ENCODE data around the gene TPST1. TPM values are rescaled to one million over a fixed set of nuclear protein-coding genes. Genes with fewer than 3 reads are reported as not detected.

Gene TPST1
- total RNA-seq, 1 donor from 2014 or later, result 36.5 TPM

DNA sequence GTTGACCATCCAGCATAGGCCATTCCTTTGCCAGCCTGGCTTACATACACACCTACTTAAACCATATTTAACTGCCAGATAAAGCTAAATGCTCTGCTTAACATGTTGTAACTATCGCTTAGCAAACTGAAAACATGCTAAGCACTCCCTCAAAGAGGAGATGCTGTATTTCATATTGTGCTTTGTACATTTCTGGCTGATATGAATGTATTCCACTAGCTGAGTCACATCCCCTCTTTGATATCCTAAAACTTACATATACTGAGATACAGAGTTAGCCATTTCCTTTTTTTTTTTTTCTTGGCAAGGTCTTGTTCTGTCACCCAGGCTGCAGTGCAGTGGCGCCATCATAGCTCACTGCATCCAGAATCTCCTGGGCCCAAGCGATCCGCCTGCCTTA lies 99.4 kb downstream of the TPST1 start:
- no peak overlapping the region for H3K4me2 ChIP-seq (ENCODE audit: low read length)
- peaks cover 17% of the 10 kb centered on the region for H3K4me1 Mint-ChIP-seq (ENCODE audit: low read depth, unreplicated experiment)
- no peaks in the 10 kb centered on the region for H3K36me3 ChIP-seq (ENCODE audit: insufficient read depth, low read length)
- H3K4me1 ChIP-seq (ENCODE audit: insufficient read depth, low read length), result peaks cover 23% of the 10 kb centered on the region
- H2AFZ ChIP-seq (ENCODE audit: low read depth, low read length), result no peak overlapping the region
- FAIRE-seq (no peak), DNase-seq (ENCODE audit: low read depth) (no peak)
- H3K79me2 ChIP-seq (ENCODE audit: insufficient read depth, low read length), result peaks cover 7% of the 10 kb centered on the region
- H3K9me3 ChIP-seq (ENCODE audit: insufficient read depth, low read depth, low read length), result no peaks in the 10 kb centered on the region
- H3K27me3 ChIP-seq (ENCODE audit: insufficient read depth, low read length), result no peaks in the 10 kb centered on the region
- TF ChIP-seq, protein P1, sequence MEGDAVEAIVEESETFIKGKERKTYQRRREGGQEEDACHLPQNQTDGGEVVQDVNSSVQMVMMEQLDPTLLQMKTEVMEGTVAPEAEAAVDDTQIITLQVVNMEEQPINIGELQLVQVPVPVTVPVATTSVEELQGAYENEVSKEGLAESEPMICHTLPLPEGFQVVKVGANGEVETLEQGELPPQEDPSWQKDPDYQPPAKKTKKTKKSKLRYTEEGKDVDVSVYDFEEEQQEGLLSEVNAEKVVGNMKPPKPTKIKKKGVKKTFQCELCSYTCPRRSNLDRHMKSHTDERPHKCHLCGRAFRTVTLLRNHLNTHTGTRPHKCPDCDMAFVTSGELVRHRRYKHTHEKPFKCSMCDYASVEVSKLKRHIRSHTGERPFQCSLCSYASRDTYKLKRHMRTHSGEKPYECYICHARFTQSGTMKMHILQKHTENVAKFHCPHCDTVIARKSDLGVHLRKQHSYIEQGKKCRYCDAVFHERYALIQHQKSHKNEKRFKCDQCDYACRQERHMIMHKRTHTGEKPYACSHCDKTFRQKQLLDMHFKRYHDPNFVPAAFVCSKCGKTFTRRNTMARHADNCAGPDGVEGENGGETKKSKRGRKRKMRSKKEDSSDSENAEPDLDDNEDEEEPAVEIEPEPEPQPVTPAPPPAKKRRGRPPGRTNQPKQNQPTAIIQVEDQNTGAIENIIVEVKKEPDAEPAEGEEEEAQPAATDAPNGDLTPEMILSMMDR (IDR thresholded peaks at IDR 0.05; ENCODE audit: insufficient read depth, low read depth, low read length), result no peak
- no peak for TF ChIP-seq EZH2 (IDR thresholded peaks at IDR 0.05; ENCODE audit: insufficient read depth, low read length)
- no peak overlapping the region for H3K27ac ChIP-seq (ENCODE audit: low read depth, low read length)
- H3K36me3 Mint-ChIP-seq (ENCODE audit: low read depth, unreplicated experiment), result peaks cover 20% of the 10 kb centered on the region
- no peaks in the 10 kb centered on the region for H3K27me3 Mint-ChIP-seq (ENCODE audit: low read depth, unreplicated experiment)
- no peak overlapping the region for H3K4me3 ChIP-seq (ENCODE audit: insufficient read depth, low read depth, low read length)
- no peak overlapping the region for H3K4me3 Mint-ChIP-seq (ENCODE audit: unreplicated experiment)
- H3K9ac ChIP-seq (ENCODE audit: low read length), result no peak overlapping the region
- peaks cover 47% of the 10 kb centered on the region for H4K20me1 ChIP-seq (ENCODE audit: insufficient read depth, low read length)
- no peak overlapping the region for H3K27ac Mint-ChIP-seq (ENCODE audit: unreplicated experiment)
- peaks cover under 1% of the 10 kb centered on the region for H3K9me3 Mint-ChIP-seq (ENCODE audit: unreplicated experiment)

DNA sequence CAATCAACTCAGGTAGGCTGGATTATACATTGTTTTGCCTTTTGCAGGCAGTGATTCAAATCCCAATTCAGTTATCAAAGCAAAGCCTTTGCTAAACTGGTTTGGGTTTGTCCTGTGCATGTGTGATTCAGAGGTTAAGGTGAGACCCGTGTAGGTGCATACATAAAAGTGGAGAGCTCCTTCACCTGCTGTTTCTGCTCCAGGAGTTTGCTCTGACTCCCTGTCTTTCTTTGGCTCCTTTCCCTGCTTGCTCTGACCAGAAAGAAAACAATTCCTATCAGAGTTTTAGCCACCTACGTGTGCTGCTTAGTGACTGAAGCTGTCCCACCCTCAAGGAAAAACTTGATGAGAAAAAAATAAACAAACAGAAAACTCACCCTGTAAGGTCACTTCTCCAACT lies 101.1 kb downstream of the TPST1 start:
- TF ChIP-seq, protein P1 (IDR thresholded peaks at IDR 0.05; ENCODE audit: insufficient read depth, low read depth, low read length), result no peak
- no peak for TF ChIP-seq EZH2 (IDR thresholded peaks at IDR 0.05; ENCODE audit: insufficient read depth, low read length)
- FAIRE-seq, result no peak
- no peak overlapping the region for H3K27ac ChIP-seq (ENCODE audit: low read depth, low read length)
- H3K36me3 Mint-ChIP-seq (ENCODE audit: low read depth, unreplicated experiment), result peaks cover 13% of the 10 kb centered on the region
- peaks cover 21% of the 10 kb centered on the region for H3K4me1 Mint-ChIP-seq (ENCODE audit: low read depth, unreplicated experiment)
- H3K9me3 Mint-ChIP-seq (ENCODE audit: unreplicated experiment), result no peaks in the 10 kb centered on the region
- peaks cover 23% of the 10 kb centered on the region for H3K4me1 ChIP-seq (ENCODE audit: insufficient read depth, low read length)
- no peak overlapping the region for H3K9ac ChIP-seq (ENCODE audit: low read length)
- no peak overlapping the region for H3K4me2 ChIP-seq (ENCODE audit: low read length)
- H2AFZ ChIP-seq (ENCODE audit: low read depth, low read length), result no peak overlapping the region
- H3K4me3 Mint-ChIP-seq (ENCODE audit: unreplicated experiment), result no peak overlapping the region
- no peaks in the 10 kb centered on the region for H3K9me3 ChIP-seq (ENCODE audit: insufficient read depth, low read depth, low read length)
- H3K79me2 ChIP-seq (ENCODE audit: insufficient read depth, low read length), result peaks cover 7% of the 10 kb centered on the region
- H3K27ac Mint-ChIP-seq (ENCODE audit: unreplicated experiment), result no peak overlapping the region
- H3K4me3 ChIP-seq (ENCODE audit: insufficient read depth, low read depth, low read length), result no peak overlapping the region
- peaks cover 61% of the 10 kb centered on the region for H4K20me1 ChIP-seq (ENCODE audit: insufficient read depth, low read length)
- H3K27me3 ChIP-seq (ENCODE audit: insufficient read depth, low read length), result no peaks in the 10 kb centered on the region
- DNase-seq (ENCODE audit: low read depth), result no peak
- no peaks in the 10 kb centered on the region for H3K36me3 ChIP-seq (ENCODE audit: insufficient read depth, low read length)
- H3K27me3 Mint-ChIP-seq (ENCODE audit: low read depth, unreplicated experiment), result no peaks in the 10 kb centered on the region

DNA sequence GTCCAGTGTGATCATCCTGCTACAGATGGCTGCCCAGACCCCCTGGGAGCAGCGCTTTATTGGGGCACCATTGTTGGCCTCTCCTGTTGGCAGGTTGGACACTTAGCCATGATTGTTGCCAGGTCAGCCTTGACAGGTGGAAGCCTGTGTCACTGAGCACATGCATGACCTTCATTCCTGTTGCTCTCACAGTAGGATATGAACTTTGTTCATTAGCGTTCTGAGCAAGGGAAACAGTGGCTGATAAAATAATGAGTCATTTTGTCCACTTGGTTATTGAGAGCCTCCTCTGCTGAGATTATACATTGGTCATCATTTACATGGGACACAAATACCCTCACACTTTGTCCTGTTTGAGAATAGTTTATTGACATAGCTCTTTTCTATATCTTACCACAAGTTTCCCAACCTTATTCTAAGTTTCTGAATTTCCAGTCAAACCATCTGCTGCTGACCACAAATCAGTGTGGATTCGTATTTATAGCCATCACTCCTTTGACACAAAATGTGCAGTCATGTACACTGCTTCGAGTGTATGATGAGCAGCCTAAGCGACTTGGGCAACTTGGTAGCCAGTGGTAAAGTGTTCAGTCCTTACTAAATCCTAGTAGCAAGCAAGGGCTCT lies 102.6 kb downstream of the TPST1 start:
- H2AFZ ChIP-seq (ENCODE audit: low read depth, low read length), result no peak overlapping the region
- H3K27me3 Mint-ChIP-seq (ENCODE audit: low read depth, unreplicated experiment), result no peaks in the 10 kb centered on the region
- peaks cover 51% of the 10 kb centered on the region for H4K20me1 ChIP-seq (ENCODE audit: insufficient read depth, low read length)

More for the DNA sequence above, 102.6 kb downstream of the TPST1 start:
- TF ChIP-seq EZH2 (IDR thresholded peaks at IDR 0.05; ENCODE audit: insufficient read depth, low read length), result no peak
- TF ChIP-seq, protein P1 (IDR thresholded peaks at IDR 0.05; ENCODE audit: insufficient read depth, low read depth, low read length), result no peak
- DNase-seq (ENCODE audit: low read depth) (peak; percentile 85), FAIRE-seq (no peak)
- Mint-ChIP-seq H3K9me3 (ENCODE audit: unreplicated experiment) (no peaks in the 10 kb centered on the region), H3K4me3 (ENCODE audit: unreplicated experiment) (no peak overlapping the region), H3K36me3 (ENCODE audit: low read depth, unreplicated experiment) (peaks cover 7% of the 10 kb centered on the region), H3K4me1 (ENCODE audit: low read depth, unreplicated experiment) (peaks cover 27% of the 10 kb centered on the region), H3K27ac (ENCODE audit: unreplicated experiment) (no peak overlapping the region)
- no peaks in the 10 kb centered on the region for H3K9me3 ChIP-seq (ENCODE audit: insufficient read depth, low read depth, low read length)
- peaks cover 23% of the 10 kb centered on the region for H3K4me1 ChIP-seq (ENCODE audit: insufficient read depth, low read length)
- peak overlapping the region; percentile 51 for H3K4me2 ChIP-seq (ENCODE audit: low read length)
- H3K4me3 ChIP-seq (ENCODE audit: insufficient read depth, low read depth, low read length), result no peak overlapping the region
- no peaks in the 10 kb centered on the region for H3K36me3 ChIP-seq (ENCODE audit: insufficient read depth, low read length)
- H3K27me3 ChIP-seq (ENCODE audit: insufficient read depth, low read length), result no peaks in the 10 kb centered on the region
- H3K9ac ChIP-seq (ENCODE audit: low read length), result peak overlapping the region; percentile 8
- peaks cover 7% of the 10 kb centered on the region for H3K79me2 ChIP-seq (ENCODE audit: insufficient read depth, low read length)
- peak overlapping the region; percentile 22 for H3K27ac ChIP-seq (ENCODE audit: low read depth, low read length)

Measured in astrocyte (in vitro differentiated cells and primary cell).